Esophagus muscularis mucosa (tissue), 4 donors: Measurements from ENCODE around the gene CD2AP.

Experiments used
- CTCF ChIP-seq, 3 experiments: fragments of 200-600 bp in 2 of 3; fragments of 450-650 bp in 1 of 3; sonication (generic) in 2 of 3; IDR thresholded peaks; one replicate each; pipeline ENCODE4 v1.5.1; 2017 to 2019; ENCODE audit warnings: antibody characterized with exemption in 3 of 3, mild to moderate bottlenecking in 2 of 3, moderate library complexity in 1 of 3
- EP300 ChIP-seq: sonication (generic); formaldehyde crosslinking; IDR thresholded peaks from one replicate; pipeline ENCODE4 v1.6.1; 2017; ENCODE audit warnings: antibody characterized with exemption
- POLR2AphosphoS5 ChIP-seq, 2 donors: sonication (generic); formaldehyde crosslinking; IDR thresholded peaks; one replicate each; pipeline ENCODE4 v1.6.1; 2017; ENCODE audit warnings: antibody characterized with exemption in 2 of 2

DNA sequence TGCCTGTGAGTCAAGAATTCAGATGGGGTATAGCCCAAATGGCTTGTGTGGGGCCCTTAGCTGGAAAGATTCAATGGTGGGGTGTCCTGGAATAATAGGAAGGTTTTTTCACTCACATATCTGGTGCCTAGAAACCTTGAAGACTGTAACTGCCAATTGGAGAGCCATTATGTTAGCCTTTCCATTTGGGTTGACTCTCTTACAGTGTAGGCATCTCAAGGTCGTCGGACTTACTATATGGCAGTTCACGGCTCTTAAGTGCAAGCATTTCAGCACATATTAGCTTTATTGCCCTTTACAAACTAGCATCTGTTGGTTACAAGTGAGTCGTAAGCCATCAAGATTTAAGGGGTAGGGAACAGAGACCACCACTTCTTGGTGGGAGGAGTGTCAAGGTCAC, 74.1 kb downstream of the CD2AP start:
- TF ChIP-seq CTCF (IDR thresholded peaks at IDR 0.05) (no peak), EP300 (no peak), POLR2AphosphoS5 (IDR thresholded peaks at IDR 0.05) (no peak)
